HUES64 (cell line): ENCODE measurements around the gene SAE1. TPM values are rescaled to one million over a fixed set of nuclear protein-coding genes. Genes with fewer than 3 reads are reported as not detected.
A peak's percentile ranks its signal among the peaks of the same experiment; 100 is the strongest.

Experiments used
- H3K27ac ChIP-seq: 2 replicates; pipeline ENCODE4 v1.7.0; 2013; ENCODE audit warnings: low read depth, low read length, inconsistent platforms
- H3K27me3 ChIP-seq: 2 replicates; pipeline ENCODE4 v1.6.1; 2013; ENCODE audit warnings: mild to moderate bottlenecking, low read length; ENCODE audit not compliant: insufficient read depth
- H3K36me3 ChIP-seq: 2 replicates; pipeline ENCODE4 v1.6.1; 2013; ENCODE audit warnings: mild to moderate bottlenecking, low read length; ENCODE audit not compliant: insufficient read depth
- H3K4me1 ChIP-seq: 2 replicates; pipeline ENCODE4 v1.6.1; 2013; ENCODE audit warnings: mild to moderate bottlenecking, low read length, moderate library complexity; ENCODE audit not compliant: insufficient read depth
- H3K4me3 ChIP-seq: 2 replicates; pipeline ENCODE4 v1.5.1; 2013; ENCODE audit warnings: mild to moderate bottlenecking, low read length, moderate library complexity
- H3K9ac ChIP-seq: 2 replicates; pipeline ENCODE4 v1.6.1; 2013; ENCODE audit warnings: mild to moderate bottlenecking, low read depth, low read length
- H3K9me3 ChIP-seq: 2 replicates; pipeline ENCODE4 v1.6.1; 2013; ENCODE audit warnings: low read depth, low read length; ENCODE audit not compliant: insufficient read depth
- WGBS: fragments of 150-250, 120-280 bp; methylation state at CpG from one replicate; pipeline ENCODE4 v1.1.7; 2013; ENCODE audit warnings: missing lambda C conversion rate; 5-methylcytosine and 5-hydroxymethylcytosine counted together
- polyA plus RNA-seq, 2 experiments: library from polyadenylated mRNA; stranded (reverse); fragments of 50-300 nt; gene quantifications; one replicate each; pipeline ENCODE4 v1.2.3, GENCODE V29; 2013

The SAE1 gene
- 192 TPM for polyA plus RNA-seq (2013, experiment 1 of 2)
- 205 TPM for polyA plus RNA-seq (2013, experiment 2 of 2)

DNA sequence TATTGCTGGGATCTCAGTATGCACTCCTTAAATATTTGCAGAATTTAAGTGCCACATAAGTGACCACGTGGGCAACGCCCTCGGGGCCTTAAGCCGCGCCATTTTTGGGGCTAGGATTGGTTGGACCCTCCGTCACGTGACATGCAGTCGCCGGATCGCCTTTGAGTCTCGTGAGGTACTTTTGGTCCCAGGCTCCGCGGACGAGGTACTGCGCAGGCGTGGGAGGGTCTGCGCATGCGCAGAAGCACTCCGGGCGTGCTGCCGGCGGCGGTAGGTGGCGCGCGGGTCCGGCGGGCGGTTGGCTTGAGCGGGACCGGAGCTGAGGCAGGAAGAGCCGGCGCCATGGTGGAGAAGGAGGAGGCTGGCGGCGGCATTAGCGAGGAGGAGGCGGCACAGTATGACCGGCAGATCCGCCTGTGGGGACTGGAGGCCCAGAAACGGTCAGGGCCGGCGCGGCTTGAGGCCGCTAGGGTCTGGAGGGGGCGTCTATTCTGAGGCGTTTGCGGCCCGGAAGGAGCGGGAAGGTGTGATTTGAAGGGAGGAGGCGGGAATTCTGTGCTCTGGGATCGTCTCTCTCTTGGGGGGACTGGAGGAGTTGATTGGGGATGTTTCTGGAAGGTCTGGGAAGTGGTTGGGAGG lies at the start of gene SAE1:
SAE1 (plus strand) TSS at position 247 of the 639 bp plus-strand sequence; CDS start at position 343, 96 bp downstream.
- Histone ChIP-seq H3K9ac (peak within 1 kb of the TSS; percentile 95), H3K9me3 (no peaks in the 10 kb centered on the region), H3K4me1 (peaks cover 11% of the 10 kb centered on the region; the same call in 1 of the 2 replicates), H3K27ac (peak within 1 kb of the TSS; percentile 90), H3K36me3 (peaks cover 23% of the 10 kb centered on the region), H3K4me3 (peak within 1 kb of the TSS; percentile 94), H3K27me3 (no peaks in the 10 kb centered on the region)
- WGBS: under 1% methylated on average over 51 of the region's 51 CpGs

- peaks cover 94% of the 10 kb centered on the region for H3K36me3 ChIP-seq
- H3K27ac ChIP-seq: no peak overlapping the region
These were observed 49.5 kb upstream of the SAE1 start for GRCh38 chr19:47081095-47081494.

DNA sequence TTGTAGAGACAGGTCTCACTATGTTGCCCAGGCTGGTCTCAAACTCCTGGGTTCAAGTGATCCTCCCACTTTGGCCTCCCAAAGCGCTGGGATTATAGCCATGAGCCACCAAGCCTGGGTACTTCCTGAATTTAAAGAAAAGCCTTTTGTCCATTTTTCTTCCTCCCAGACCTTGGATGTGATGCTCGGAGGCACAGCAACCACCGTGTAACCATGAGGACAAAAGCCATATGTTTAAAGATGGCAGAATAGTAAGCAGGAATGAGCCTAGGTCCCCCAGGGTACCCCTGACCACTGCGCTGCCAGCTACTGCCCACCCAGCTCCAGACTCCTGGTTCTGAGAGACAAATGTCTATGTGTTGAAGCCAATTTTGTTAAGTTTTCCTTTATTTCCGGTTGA lies 48.1 kb upstream of the SAE1 start:
- Histone ChIP-seq H3K27me3 (no peaks in the 10 kb centered on the region), H3K9ac (no peak overlapping the region)
- 96% methylated on average over 5 of the region's 5 CpGs for WGBS

More at GRCh38 chr19:47081095-47081494, 49.5 kb upstream of the SAE1 start:
- Histone ChIP-seq H3K9me3 (no peaks in the 10 kb centered on the region), H3K4me1 (no peaks in the 10 kb centered on the region), H3K9ac (no peak overlapping the region), H3K27me3 (no peaks in the 10 kb centered on the region), H3K4me3 (no peak overlapping the region)
- 96% methylated on average over 6 of the region's 6 CpGs for WGBS

GRCh38 chr19:47084879-47085439 lies 45.7 kb upstream of the SAE1 start:
- no peak overlapping the region for H3K9ac ChIP-seq
- no peak overlapping the region for H3K4me3 ChIP-seq
- peaks cover 95% of the 10 kb centered on the region for H3K36me3 ChIP-seq
- no peaks in the 10 kb centered on the region for H3K9me3 ChIP-seq
- no peak overlapping the region for H3K27ac ChIP-seq
- H3K27me3 ChIP-seq: no peaks in the 10 kb centered on the region
- H3K4me1 ChIP-seq: no peaks in the 10 kb centered on the region
- 93% methylated on average over 24 of the region's 24 CpGs for WGBS

More for the DNA sequence above, 48.1 kb upstream of the SAE1 start:
- H3K9me3 ChIP-seq: no peaks in the 10 kb centered on the region
- no peaks in the 10 kb centered on the region for H3K4me1 ChIP-seq
- H3K27ac ChIP-seq: no peak overlapping the region
- no peak overlapping the region for H3K4me3 ChIP-seq
- H3K36me3 ChIP-seq: peaks cover 96% of the 10 kb centered on the region

DNA sequence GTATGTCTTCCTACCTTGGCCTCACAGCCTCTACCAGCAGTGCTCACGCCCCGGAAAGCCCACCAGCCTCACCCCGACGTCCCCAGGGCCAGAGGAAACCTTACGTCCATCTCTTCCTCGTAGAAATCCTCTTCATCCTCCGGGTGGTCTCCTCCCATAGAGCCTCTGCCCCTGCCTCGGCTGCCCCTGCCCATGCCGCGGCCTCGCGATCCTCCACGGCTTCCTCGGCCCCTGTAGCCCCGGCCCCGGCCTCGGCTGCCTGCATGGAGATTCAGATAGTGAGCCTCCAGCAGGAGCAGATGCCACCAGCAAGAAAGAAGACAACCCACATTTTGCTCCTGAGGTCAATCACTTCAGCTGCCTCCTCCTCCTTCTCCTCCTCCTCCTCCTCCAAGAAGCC lies 44.4 kb upstream of the SAE1 start:
- Histone ChIP-seq H3K27me3 (no peaks in the 10 kb centered on the region), H3K4me1 (no peaks in the 10 kb centered on the region), H3K4me3 (no peak overlapping the region), H3K9ac (no peak overlapping the region), H3K36me3 (peaks cover 95% of the 10 kb centered on the region), H3K27ac (no peak overlapping the region), H3K9me3 (no peaks in the 10 kb centered on the region)
- 98% methylated on average over 17 of the region's 17 CpGs for WGBS

GRCh38 chr19:47089767-47090350 lies 40.8 kb upstream of the SAE1 start:
- no peak overlapping the region for H3K9ac ChIP-seq
- 97% methylated on average over 21 of the region's 21 CpGs for WGBS

GRCh38 chr19:47093254-47093653 lies 37.4 kb upstream of the SAE1 start:
- Histone ChIP-seq H3K4me3 (no peak overlapping the region), H3K27ac (no peak overlapping the region), H3K9ac (no peak overlapping the region), H3K4me1 (peaks cover 19% of the 10 kb centered on the region), H3K36me3 (peaks cover 69% of the 10 kb centered on the region), H3K9me3 (no peaks in the 10 kb centered on the region), H3K27me3 (no peaks in the 10 kb centered on the region)
- WGBS: 95% methylated on average over 5 of the region's 5 CpGs

More at GRCh38 chr19:47089767-47090350, 40.8 kb upstream of the SAE1 start:
- Histone ChIP-seq H3K27ac (no peak overlapping the region), H3K27me3 (no peaks in the 10 kb centered on the region), H3K36me3 (peaks cover 91% of the 10 kb centered on the region), H3K4me1 (no peaks in the 10 kb centered on the region), H3K9me3 (no peaks in the 10 kb centered on the region), H3K4me3 (no peak overlapping the region)

DNA sequence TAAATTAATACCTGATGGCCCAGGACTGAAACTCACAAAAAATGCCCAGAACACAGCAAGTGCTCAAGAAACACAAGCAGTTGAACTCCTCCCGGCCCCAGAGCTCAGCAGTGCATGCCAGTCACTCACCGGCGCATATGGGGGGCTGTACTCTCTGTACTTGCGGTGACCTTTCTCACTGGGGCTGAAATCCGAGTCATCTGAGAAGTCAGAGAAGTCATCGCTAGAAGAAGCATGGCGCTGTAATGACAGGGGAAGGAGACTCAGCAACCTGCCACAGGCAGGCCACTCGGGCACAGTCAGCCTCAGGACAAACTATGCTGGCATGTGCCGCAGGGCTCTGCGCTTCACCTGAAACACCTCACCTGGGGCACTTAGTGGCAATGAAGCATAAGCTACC lies 36.8 kb upstream of the SAE1 start:
- Histone ChIP-seq H3K27me3 (no peaks in the 10 kb centered on the region), H3K4me1 (peaks cover 22% of the 10 kb centered on the region), H3K4me3 (no peak overlapping the region), H3K9me3 (no peaks in the 10 kb centered on the region), H3K27ac (no peak overlapping the region), H3K36me3 (peaks cover 63% of the 10 kb centered on the region), H3K9ac (no peak overlapping the region)
- 95% methylated on average over 10 of the region's 10 CpGs for WGBS

- 94% methylated on average over 15 of the region's 15 CpGs for WGBS
- no peaks in the 10 kb centered on the region for H3K27me3 ChIP-seq
- H3K9ac ChIP-seq: peak overlapping the region; percentile 51; the same call in 1 of the 2 replicates
- H3K36me3 ChIP-seq: peaks cover 55% of the 10 kb centered on the region
- no peak overlapping the region for H3K4me3 ChIP-seq
- H3K9me3 ChIP-seq: no peaks in the 10 kb centered on the region
- H3K27ac ChIP-seq: 0 out of 2 replicates have a peak overlapping the region, but pooled peaks have one; percentile 45
- peaks cover 23% of the 10 kb centered on the region for H3K4me1 ChIP-seq
These were observed 35.8 kb upstream of the SAE1 start for GRCh38 chr19:47094557-47095475.

DNA sequence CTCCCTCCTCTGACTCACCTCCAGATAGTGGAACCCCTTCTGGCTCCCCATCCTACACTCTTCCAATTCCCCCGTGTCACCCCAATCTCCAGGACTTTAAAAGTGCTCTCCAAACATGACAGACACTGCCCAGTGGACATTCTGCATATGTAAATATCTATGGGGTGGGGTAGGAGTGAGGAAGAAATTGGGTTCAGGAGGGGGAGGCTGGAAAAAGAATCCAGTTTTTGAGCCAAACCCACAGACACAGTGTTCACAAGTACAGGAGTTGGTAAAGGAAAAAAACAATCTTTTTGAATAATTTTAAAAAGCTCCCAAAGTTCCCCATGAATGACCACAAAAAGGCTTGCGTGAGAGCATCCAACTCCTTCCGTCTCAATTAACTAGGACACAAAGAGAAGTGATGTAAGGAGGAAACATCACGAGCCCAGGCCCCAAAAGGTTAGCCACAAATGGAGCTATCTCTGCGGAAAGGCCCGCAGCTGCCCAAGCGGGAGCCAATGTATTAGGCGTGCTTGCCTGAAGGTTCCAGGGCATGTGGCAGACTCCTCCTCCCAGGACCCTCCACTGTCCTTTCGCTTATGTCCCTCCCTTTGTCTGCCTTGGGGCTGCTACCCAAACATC lies 35.0 kb upstream of the SAE1 start:
- H3K4me1 ChIP-seq: peaks cover 23% of the 10 kb centered on the region
- 94% methylated on average over 9 of the region's 9 CpGs for WGBS
- no peak overlapping the region for H3K27ac ChIP-seq
- no peaks in the 10 kb centered on the region for H3K9me3 ChIP-seq
- peaks cover 47% of the 10 kb centered on the region for H3K36me3 ChIP-seq
- no peak overlapping the region for H3K4me3 ChIP-seq
- no peaks in the 10 kb centered on the region for H3K27me3 ChIP-seq
- H3K9ac ChIP-seq: peak overlapping the region; percentile 51; the same call in 1 of the 2 replicates
